T-helper 2 cell treated with Interferon-gamma antibody and Interleukin-4, amounts not matched to agents 5 μg/mL and 100 μg/mL, for 36 hours (primary cell): Measurements from ENCODE around the gene CD40.

Source experiments
- DNase-seq: peaks from one replicate; pipeline ENCODE4 v3.0.0; 2021; ENCODE audit warnings: low spot score
- H3K27ac Mint-ChIP-seq: one replicate; pipeline ENCODE4 v1.8.0; 2021; ENCODE audit warnings: mild to moderate bottlenecking, mixed read lengths
- H3K27me3 Mint-ChIP-seq: one replicate; pipeline ENCODE4 v1.8.0; 2021; ENCODE audit warnings: low read depth, mixed read lengths
- H3K36me3 Mint-ChIP-seq: one replicate; pipeline ENCODE4 v1.8.0; 2021; ENCODE audit warnings: low read depth, mixed read lengths
- H3K4me1 Mint-ChIP-seq: one replicate; pipeline ENCODE4 v1.8.0; 2021; ENCODE audit warnings: low read depth, mixed read lengths
- H3K4me3 Mint-ChIP-seq: one replicate; pipeline ENCODE4 v1.8.0; 2022; ENCODE audit warnings: mild to moderate bottlenecking, moderate library complexity, mixed read lengths
- H3K9me3 Mint-ChIP-seq: one replicate; pipeline ENCODE4 v1.8.0; 2021; ENCODE audit warnings: mixed read lengths

The CD40 gene

DNA sequence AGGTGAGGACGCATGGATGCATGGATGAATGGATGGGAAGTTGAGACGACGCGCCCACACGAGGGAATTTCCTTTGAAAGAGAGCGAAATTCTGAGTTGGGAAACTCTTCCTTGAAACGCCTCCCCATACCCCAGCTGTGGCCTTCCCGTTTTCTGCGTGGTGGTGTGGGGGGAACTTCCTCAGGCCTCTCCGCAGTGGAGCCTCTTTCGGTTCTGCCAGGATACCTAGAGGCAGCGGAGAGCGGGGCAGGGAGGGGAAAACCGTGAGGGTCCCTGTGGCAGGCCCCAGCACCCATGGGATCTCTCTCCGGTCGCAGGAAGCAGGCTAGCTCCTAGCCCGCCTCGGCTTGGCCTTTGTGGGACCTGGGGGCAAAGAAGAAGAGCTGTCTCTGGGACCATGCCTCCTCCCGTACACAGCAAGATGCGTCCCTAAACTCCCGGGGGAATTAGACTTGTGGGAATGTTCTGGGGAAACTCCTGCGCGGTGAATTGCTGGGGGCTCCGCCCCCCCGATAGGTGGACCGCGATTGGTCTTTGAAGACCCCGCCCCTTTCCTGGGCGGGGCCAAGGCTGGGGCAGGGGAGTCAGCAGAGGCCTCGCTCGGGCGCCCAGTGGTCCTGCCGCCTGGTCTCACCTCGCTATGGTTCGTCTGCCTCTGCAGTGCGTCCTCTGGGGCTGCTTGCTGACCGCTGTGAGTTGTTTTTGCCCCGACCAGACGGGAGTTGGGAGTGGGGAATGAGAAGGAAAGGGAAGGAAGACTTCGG, at the start of gene CD40:
Gene CD40 (plus strand): TSS at position 611 of the 764 bp plus-strand sequence. CDS start 30 bp downstream, at position 641.
- Mint-ChIP-seq H3K4me1 (peaks cover 8% of the 10 kb centered on the region), H3K4me3 (peak within 1 kb of the TSS; percentile 78), H3K27me3 (peaks cover 38% of the 10 kb centered on the region), H3K27ac (no peak within 1 kb of the TSS), H3K36me3 (no peaks in the 10 kb centered on the region), H3K9me3 (no peaks in the 10 kb centered on the region)
- peak; percentile 41 for DNase-seq

DNA sequence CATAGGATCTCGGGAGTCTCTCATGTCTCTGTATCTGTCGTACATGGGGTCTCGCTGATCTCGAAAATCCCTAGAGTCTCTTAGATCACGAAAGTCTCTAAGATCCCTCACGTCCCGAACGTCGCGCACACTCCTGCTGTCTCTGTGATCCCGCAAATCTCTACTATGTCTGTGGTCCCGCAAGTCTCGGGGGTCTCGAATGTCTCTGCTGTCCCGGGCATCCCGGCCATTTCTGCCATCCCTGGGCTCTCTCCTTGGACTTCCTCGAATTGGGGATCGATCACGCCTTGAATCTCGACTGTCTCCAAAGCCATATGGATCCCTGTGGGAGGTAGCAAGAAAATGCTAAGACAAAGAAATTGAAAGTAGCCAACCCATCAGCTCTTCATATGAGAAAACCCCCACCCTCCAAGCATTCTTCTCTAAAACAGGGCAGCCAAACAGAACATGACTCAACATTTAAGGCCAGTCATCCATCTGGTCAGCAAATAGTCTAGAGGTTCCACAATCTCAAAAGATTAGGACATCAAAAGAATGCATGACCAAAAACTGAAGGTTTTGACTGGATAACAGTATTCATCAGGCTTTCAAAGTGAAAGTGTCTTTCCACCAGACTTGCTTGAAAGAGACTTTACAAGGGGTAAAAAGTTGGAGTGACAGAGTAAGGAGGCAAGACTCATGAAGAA, 47.8 kb upstream of the CD40 start:
- no peak for DNase-seq
- Mint-ChIP-seq H3K36me3 (peaks cover 18% of the 10 kb centered on the region), H3K4me3 (no peak overlapping the region)

DNA sequence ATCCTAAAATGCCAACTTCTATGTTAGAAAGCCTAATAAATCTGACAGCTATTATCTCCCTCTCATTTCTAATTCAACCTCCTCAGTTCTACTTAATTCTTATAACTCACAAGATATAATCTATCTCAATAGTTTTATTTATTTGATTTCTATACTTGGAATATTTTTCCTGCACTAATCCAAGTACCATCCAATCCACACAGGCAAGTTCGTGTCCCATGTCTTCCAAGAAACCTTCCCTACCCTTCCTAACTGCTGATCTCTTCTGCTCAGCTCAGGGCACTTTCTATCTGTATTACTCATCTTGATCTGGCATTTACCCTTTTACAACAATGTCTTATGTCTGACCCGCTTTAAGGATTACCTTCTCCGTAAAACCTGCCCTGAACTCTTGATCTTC, 46.5 kb upstream of the CD40 start:
- no peaks in the 10 kb centered on the region for H3K9me3 Mint-ChIP-seq
- no peaks in the 10 kb centered on the region for H3K27me3 Mint-ChIP-seq
- peaks cover 16% of the 10 kb centered on the region for H3K36me3 Mint-ChIP-seq
- no peak for DNase-seq
- peaks cover 2% of the 10 kb centered on the region for H3K4me1 Mint-ChIP-seq
- H3K4me3 Mint-ChIP-seq = no peak overlapping the region
- H3K27ac Mint-ChIP-seq = no peak overlapping the region

More for the DNA sequence above, 47.8 kb upstream of the CD40 start:
- H3K4me1 Mint-ChIP-seq = peaks cover 2% of the 10 kb centered on the region
- H3K9me3 Mint-ChIP-seq = no peaks in the 10 kb centered on the region
- H3K27me3 Mint-ChIP-seq = no peaks in the 10 kb centered on the region
- H3K27ac Mint-ChIP-seq = no peak overlapping the region

DNA sequence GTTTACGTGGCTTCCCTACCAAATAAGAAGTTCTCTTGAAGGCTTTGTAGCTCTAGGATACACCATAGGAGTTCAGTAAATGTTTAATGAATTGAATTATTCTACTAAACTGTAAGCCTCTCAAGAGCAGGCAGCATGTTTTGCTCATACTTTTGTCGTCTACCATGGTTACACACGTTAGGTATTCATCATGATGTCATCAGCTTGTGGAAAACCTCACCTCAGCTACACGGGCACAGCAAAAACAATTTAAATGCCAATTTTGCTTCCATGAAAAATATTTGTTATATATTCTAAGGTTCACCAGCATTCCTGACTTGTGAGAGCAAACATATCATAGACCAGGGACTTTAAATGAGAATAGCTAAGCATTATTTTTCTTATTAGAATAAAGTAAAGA, 45.1 kb upstream of the CD40 start:
- DNase-seq = no peak
- Mint-ChIP-seq H3K36me3 (peaks cover 19% of the 10 kb centered on the region), H3K4me1 (peaks cover 2% of the 10 kb centered on the region), H3K9me3 (no peaks in the 10 kb centered on the region), H3K27me3 (no peaks in the 10 kb centered on the region), H3K4me3 (no peak overlapping the region), H3K27ac (no peak overlapping the region)

DNA sequence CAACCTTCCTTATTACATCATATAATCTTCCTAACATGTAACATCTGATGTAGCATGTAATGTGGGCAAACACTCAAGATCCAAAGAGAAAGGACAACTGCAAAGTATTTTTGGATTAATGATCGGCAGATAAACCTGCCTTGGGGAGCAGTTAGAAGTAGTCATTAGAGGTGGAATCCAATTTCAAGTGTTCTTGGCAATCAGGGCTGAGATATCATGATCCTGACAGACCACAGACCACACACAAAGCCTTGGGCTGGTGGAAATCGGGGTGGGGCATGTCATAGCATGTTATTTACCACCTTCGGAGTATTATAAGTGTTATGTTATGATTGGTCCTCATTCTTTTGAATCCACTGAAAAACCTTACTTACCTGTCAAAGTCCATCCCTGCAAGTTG, 44.7 kb upstream of the CD40 start:
- Mint-ChIP-seq H3K27ac (no peak overlapping the region), H3K36me3 (peaks cover 21% of the 10 kb centered on the region)

DNA sequence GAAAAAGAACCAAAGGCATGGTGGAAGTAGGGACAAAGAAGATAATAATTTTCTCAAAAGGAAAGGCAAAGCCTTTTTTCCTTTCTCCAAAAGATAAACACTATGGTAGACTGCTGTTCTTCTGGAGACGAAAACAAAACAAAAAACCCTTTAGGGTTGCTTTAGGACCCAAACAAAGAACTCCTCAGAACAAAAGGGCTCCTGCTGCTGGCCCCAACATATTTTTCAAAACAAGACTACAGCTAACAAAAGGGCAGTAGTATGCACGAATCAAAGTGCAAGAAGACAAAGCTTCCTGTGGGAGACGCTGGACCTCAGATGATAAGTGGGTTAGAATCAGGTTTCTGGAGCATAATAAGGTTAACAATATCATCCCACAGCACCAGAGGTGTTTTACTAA, 44.1 kb upstream of the CD40 start:
- Mint-ChIP-seq H3K4me1 (peaks cover 2% of the 10 kb centered on the region), H3K27ac (no peak overlapping the region), H3K36me3 (peaks cover 22% of the 10 kb centered on the region), H3K4me3 (no peak overlapping the region), H3K27me3 (no peaks in the 10 kb centered on the region), H3K9me3 (no peaks in the 10 kb centered on the region)
- DNase-seq = no peak

More for the DNA sequence above, 44.7 kb upstream of the CD40 start:
- H3K9me3 Mint-ChIP-seq = no peaks in the 10 kb centered on the region
- no peak overlapping the region for H3K4me3 Mint-ChIP-seq
- peaks cover 2% of the 10 kb centered on the region for H3K4me1 Mint-ChIP-seq
- H3K27me3 Mint-ChIP-seq = no peaks in the 10 kb centered on the region
- no peak for DNase-seq

DNA sequence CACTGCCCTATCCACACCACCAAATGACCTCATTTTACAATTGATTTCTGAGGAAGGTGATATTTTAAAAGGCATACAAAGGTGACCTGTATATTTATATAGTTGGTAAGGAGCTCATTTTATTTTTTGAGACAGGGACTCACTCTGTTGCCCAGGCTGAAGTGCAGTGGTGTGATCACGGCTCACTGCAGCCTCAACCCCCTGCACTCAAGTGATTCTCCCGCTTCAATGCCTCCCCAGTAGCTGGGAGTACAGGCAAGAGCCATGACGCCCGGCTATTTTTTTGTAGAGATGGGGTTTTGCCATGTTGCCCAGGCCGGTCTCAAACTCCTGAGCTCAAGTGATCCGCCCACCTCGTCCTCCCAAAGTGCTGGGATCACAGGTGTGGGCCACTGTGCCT, 41.3 kb upstream of the CD40 start:
- Mint-ChIP-seq H3K27me3 (no peaks in the 10 kb centered on the region), H3K4me3 (no peak overlapping the region), H3K4me1 (peaks cover 2% of the 10 kb centered on the region), H3K27ac (no peak overlapping the region), H3K9me3 (no peaks in the 10 kb centered on the region), H3K36me3 (peaks cover 23% of the 10 kb centered on the region)
- DNase-seq = no peak

DNA sequence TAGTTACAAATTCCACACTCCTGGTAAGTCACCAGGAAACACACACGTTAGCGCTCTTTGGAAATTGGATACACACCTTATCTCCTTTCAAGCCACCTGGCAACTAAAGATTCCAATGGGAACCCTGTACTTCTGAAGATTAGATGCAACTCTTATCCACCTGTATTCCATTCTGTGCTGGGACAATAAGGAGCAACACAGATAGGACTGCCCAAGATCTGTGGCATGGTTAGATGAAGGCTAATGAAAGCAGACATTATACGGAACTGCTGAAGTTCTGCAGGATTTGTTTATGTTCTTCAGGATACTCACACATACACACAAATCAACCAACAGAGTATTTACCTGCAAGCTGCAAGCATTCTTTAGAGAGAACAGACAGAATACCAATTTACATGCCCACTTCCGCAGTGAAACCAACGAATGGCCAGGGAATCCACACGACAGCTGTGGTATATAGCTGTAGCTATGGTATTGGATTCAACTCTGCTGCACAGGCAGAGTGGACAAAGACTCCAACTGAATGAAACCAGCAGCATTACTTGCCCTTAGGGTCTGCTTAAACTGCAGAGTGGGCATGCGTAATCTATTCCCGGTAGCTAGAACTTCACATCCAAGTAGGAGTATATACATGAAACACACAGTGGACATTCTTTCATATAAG, 40.3 kb upstream of the CD40 start:
- Mint-ChIP-seq H3K9me3 (no peaks in the 10 kb centered on the region), H3K27me3 (no peaks in the 10 kb centered on the region), H3K4me1 (peaks cover 2% of the 10 kb centered on the region), H3K36me3 (peaks cover 23% of the 10 kb centered on the region), H3K27ac (no peak overlapping the region), H3K4me3 (no peak overlapping the region)
- DNase-seq = no peak

DNA sequence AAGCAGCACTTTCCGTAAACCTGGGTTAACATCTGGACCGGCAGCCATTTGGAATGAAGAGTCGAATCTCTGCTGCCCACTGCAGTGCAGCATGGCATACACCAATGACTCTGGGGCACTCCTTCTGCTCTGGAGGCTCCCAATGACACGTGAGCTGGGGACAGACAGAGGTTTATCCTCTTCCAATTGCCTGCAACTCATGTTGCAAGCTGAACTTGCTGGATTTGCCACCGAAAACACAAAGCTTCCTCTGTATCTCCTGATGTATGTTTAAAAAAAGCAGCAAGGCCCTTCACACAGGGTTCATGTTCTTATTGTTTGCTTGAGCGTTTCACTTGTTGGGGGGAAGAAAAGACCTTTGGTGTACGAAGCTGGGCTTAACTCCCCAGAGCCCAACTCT, 39.2 kb upstream of the CD40 start:
- no peak overlapping the region for H3K4me3 Mint-ChIP-seq
- no peak overlapping the region for H3K27ac Mint-ChIP-seq
- H3K9me3 Mint-ChIP-seq = no peaks in the 10 kb centered on the region
- no peaks in the 10 kb centered on the region for H3K27me3 Mint-ChIP-seq
- no peak for DNase-seq
- no peaks in the 10 kb centered on the region for H3K4me1 Mint-ChIP-seq
- H3K36me3 Mint-ChIP-seq = peaks cover 23% of the 10 kb centered on the region

DNA sequence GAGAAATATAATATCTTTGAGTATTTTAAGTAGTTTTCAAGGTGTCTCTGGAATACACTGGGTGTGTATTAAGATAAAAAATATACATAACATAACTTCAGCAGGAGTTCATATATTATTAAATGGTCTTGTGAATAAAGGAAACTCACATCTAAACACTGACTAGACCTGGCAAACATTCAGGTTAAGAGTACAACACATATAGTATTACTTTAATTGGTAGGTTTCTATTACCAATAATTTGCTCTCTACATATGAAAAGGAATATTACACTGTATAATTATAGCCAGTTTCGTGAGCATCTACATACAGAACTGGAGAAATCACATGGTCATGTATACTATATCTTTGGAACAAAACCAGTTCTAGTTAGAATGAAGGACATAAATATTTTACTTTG, 37.0 kb upstream of the CD40 start:
- H3K4me3 Mint-ChIP-seq = no peak overlapping the region
- peaks cover 16% of the 10 kb centered on the region for H3K36me3 Mint-ChIP-seq
- no peak overlapping the region for H3K27ac Mint-ChIP-seq
- no peaks in the 10 kb centered on the region for H3K9me3 Mint-ChIP-seq
- no peaks in the 10 kb centered on the region for H3K27me3 Mint-ChIP-seq
- no peak for DNase-seq
- no peaks in the 10 kb centered on the region for H3K4me1 Mint-ChIP-seq

DNA sequence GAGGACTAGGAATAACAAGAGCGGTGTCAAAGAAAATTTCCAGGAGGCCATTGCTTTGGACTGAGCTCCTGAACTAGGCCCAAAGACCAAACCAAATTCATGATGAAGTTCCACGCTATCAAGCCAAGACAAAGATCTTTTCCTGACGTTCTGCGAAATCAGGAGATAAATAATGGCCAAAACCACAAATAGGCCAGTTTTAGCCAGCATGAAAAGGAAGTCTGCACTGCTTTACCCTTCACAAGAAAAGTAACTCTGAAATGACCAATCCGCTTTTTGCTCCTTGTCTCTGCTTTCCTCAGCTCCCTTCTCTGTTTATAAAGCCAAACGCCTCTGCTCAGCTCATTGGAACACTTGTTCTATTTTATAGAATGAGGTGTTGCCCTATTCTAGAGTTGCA, 35.0 kb upstream of the CD40 start:
- Mint-ChIP-seq H3K27me3 (no peaks in the 10 kb centered on the region), H3K36me3 (peaks cover 16% of the 10 kb centered on the region), H3K4me1 (peaks cover 15% of the 10 kb centered on the region), H3K27ac (no peak overlapping the region), H3K9me3 (no peaks in the 10 kb centered on the region), H3K4me3 (no peak overlapping the region)
- DNase-seq = no peak

DNA sequence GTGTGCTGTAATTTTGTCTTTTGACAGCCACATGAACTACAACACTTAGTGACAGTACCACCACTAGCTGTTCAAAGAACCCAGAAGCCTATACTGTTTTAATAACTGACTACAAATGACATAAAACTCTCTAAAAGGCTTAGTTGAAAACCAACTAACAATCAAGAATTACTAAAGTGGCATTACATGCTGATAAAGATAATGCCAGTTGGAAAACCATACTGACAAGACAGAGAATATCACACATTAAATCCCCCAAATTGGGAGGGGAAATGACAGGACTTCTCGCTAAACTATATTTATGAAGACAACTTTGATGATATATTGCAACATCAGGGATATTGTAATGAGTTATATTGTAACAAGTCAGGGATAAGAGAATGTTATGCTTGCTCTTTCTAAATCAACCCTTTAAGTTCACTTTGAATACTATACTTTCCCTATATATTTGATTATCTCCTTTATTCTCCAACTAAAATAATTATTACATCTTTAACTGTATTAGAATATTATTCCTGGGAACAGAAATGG, 34.5 kb upstream of the CD40 start:
- Mint-ChIP-seq H3K27me3 (no peaks in the 10 kb centered on the region), H3K4me3 (no peak overlapping the region), H3K4me1 (peaks cover 19% of the 10 kb centered on the region), H3K36me3 (peaks cover 13% of the 10 kb centered on the region), H3K27ac (no peak overlapping the region), H3K9me3 (no peaks in the 10 kb centered on the region)
- no peak for DNase-seq

DNA sequence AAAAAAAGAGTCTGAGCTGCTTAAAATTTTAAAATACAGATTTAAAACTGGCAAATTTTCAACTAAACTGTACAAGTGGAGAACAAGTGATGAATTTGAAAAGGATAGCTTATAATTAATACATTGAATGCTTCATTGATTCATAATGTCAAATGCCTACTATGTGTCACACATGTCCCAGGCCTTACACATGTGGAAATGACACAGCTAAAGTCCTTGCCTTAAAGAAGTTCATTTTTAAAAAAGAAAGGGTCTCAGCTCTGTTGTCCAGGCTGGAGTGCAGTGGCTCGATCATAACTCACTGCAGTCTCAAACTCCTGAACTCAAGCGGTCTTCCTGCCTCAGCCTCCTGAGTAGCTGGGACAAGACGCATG, 33.3 kb upstream of the CD40 start:
- Mint-ChIP-seq H3K27me3 (no peaks in the 10 kb centered on the region), H3K36me3 (peaks cover 10% of the 10 kb centered on the region), H3K4me3 (no peak overlapping the region), H3K9me3 (no peaks in the 10 kb centered on the region), H3K27ac (no peak overlapping the region), H3K4me1 (peaks cover 19% of the 10 kb centered on the region)
- DNase-seq = no peak

DNA sequence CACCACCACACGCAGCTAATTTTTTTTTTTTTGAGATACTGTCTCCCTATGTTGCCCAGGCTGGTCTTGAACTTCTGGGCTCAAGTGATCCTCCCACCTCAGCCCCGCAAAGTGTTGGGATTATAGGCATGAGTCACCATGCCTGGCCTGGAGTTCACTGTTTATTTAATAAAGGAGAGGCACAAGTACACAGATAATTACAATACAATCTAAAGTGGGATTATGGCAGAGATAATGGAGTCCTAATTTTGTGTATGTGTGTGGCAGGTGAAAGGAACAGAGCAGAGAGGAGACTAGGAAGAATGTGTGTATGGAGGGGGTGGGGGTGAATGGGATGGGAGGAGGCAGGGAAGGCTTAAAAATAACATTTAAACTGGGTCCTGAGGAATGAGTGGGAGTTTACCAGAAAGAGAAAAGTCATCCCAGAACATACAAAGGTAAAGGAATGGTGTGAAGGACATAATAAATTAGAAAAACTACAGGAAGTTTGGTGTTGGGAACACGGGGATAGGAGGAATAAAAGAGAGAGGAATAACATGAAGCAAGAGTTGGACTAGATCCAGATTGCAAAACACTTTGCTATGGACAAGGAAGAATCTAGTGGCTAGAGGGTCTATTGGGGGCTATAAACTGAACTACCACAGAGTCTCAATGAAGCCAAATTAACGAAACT, 32.8 kb upstream of the CD40 start:
- no peak overlapping the region for H3K4me3 Mint-ChIP-seq
- no peaks in the 10 kb centered on the region for H3K9me3 Mint-ChIP-seq
- no peak overlapping the region for H3K27ac Mint-ChIP-seq
- DNase-seq = no peak
- peaks cover 10% of the 10 kb centered on the region for H3K36me3 Mint-ChIP-seq
- H3K27me3 Mint-ChIP-seq = no peaks in the 10 kb centered on the region
- H3K4me1 Mint-ChIP-seq = peaks cover 23% of the 10 kb centered on the region
